ENCODE results near the gene HFE.

Gene HFE

DNA sequence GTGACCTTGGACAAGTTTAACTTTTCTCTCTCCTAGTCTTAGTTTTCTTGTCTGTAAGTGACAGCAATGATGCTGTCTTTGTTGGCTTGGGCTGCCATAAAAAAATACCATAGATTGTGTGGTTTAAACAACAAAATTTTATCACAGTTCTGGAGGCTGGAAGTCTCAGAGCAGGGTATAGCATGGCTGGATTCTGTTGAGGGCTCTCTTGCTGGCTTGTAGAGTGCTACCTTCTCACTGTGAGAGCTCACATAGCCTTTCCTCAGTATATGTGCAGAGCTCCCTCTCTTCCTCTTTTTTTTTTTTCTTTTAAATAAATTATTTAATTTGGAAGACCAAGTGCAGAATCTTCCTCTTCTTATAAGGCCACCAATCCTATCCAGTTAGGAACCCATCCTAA is 26.3 kb downstream of the HFE start:
- TF ChIP-seq EZH2phosphoT487 (conservative IDR thresholded peaks at IDR 0.05; ENCODE audit: low read length) = no peak
- TF ChIP-seq, protein P1, sequence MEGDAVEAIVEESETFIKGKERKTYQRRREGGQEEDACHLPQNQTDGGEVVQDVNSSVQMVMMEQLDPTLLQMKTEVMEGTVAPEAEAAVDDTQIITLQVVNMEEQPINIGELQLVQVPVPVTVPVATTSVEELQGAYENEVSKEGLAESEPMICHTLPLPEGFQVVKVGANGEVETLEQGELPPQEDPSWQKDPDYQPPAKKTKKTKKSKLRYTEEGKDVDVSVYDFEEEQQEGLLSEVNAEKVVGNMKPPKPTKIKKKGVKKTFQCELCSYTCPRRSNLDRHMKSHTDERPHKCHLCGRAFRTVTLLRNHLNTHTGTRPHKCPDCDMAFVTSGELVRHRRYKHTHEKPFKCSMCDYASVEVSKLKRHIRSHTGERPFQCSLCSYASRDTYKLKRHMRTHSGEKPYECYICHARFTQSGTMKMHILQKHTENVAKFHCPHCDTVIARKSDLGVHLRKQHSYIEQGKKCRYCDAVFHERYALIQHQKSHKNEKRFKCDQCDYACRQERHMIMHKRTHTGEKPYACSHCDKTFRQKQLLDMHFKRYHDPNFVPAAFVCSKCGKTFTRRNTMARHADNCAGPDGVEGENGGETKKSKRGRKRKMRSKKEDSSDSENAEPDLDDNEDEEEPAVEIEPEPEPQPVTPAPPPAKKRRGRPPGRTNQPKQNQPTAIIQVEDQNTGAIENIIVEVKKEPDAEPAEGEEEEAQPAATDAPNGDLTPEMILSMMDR (IDR thresholded peaks at IDR 0.05; ENCODE audit: insufficient read depth, low read length, poor library complexity, severe bottlenecking) = no peak
- no peaks in the 10 kb centered on the region for H3K9me3 ChIP-seq (ENCODE audit: insufficient read depth, low read length)
- H3K4me2 ChIP-seq (ENCODE audit: low read depth, low read length, poor library complexity, severe bottlenecking) = no peak overlapping the region
- no peaks in the 10 kb centered on the region for H3K36me3 ChIP-seq (ENCODE audit: low read length)
- no peaks in the 10 kb centered on the region for H3K27me3 ChIP-seq (ENCODE audit: low read length)
- H4K20me1 ChIP-seq (ENCODE audit: low read depth, low read length) = no peaks in the 10 kb centered on the region
- no peak overlapping the region for H3K27ac ChIP-seq (ENCODE audit: low read depth, low read length)
- H2AFZ ChIP-seq (ENCODE audit: low read depth, low read length, severe bottlenecking) = no peak overlapping the region
- no peak overlapping the region for H3K9ac ChIP-seq (ENCODE audit: low read length)
- no peaks in the 10 kb centered on the region for H3F3A ChIP-seq (ENCODE audit: insufficient read depth)
- H3K9me2 ChIP-seq (replicated peaks; ENCODE audit: insufficient read depth, low read length) = no peaks in the 10 kb centered on the region
- H3K79me2 ChIP-seq (ENCODE audit: insufficient read depth, low read length) = no peaks in the 10 kb centered on the region
- no peak overlapping the region for H3K4me3 ChIP-seq (ENCODE audit: insufficient read depth, low read length, poor library complexity, severe bottlenecking)

GRCh38 chr6:26115226-26115625 is 28.0 kb downstream of the HFE start:
- Histone ChIP-seq H2AFZ (ENCODE audit: low read depth, low read length, severe bottlenecking) (no peak overlapping the region), H3K4me2 (ENCODE audit: low read depth, low read length, poor library complexity, severe bottlenecking) (no peak overlapping the region), H3K27ac (ENCODE audit: low read depth, low read length) (no peak overlapping the region), H3K36me3 (ENCODE audit: low read length) (no peaks in the 10 kb centered on the region), H3K79me2 (ENCODE audit: insufficient read depth, low read length) (no peaks in the 10 kb centered on the region), H3F3A (ENCODE audit: insufficient read depth) (no peaks in the 10 kb centered on the region), H3K9me2 (replicated peaks; ENCODE audit: insufficient read depth, low read length) (no peaks in the 10 kb centered on the region), H3K27me3 (ENCODE audit: low read length) (no peaks in the 10 kb centered on the region), H3K4me3 (ENCODE audit: insufficient read depth, low read length, poor library complexity, severe bottlenecking) (no peak overlapping the region), H3K9me3 (ENCODE audit: insufficient read depth, low read length) (no peaks in the 10 kb centered on the region), H4K20me1 (ENCODE audit: low read depth, low read length) (no peaks in the 10 kb centered on the region), H3K9ac (ENCODE audit: low read length) (no peak overlapping the region)
- no peak for TF ChIP-seq EZH2phosphoT487 (conservative IDR thresholded peaks at IDR 0.05; ENCODE audit: low read length)
- TF ChIP-seq, protein P1 (IDR thresholded peaks at IDR 0.05; ENCODE audit: insufficient read depth, low read length, poor library complexity, severe bottlenecking) = no peak

DNA sequence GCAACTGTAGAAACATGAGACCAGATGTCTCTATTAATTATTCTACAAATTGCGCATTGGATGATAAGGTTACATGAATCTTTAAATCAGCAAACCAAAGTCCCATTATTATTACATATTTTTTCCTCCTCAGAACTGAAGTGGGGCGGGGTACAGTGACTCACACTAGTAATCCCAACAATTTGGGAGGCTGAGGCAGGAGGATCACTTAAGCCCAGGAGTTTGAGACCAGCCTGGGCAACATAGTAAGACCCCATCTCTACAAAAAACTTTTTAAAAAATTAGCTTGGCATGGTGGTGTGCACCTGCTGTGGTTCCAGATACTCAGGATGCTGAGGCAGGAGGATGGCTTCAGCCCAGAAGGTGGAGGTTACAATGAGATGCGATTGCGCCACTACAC is 29.0 kb downstream of the HFE start:
- TF ChIP-seq EZH2phosphoT487 (conservative IDR thresholded peaks at IDR 0.05; ENCODE audit: low read length) = no peak
- TF ChIP-seq, protein P1 (IDR thresholded peaks at IDR 0.05; ENCODE audit: insufficient read depth, low read length, poor library complexity, severe bottlenecking) = no peak
- no peak overlapping the region for H2AFZ ChIP-seq (ENCODE audit: low read depth, low read length, severe bottlenecking)
- no peaks in the 10 kb centered on the region for H3K79me2 ChIP-seq (ENCODE audit: insufficient read depth, low read length)
- no peaks in the 10 kb centered on the region for H3F3A ChIP-seq (ENCODE audit: insufficient read depth)
- H3K9me2 ChIP-seq (replicated peaks; ENCODE audit: insufficient read depth, low read length) = no peaks in the 10 kb centered on the region
- no peaks in the 10 kb centered on the region for H3K9me3 ChIP-seq (ENCODE audit: insufficient read depth, low read length)
- H4K20me1 ChIP-seq (ENCODE audit: low read depth, low read length) = no peaks in the 10 kb centered on the region
- no peak overlapping the region for H3K4me2 ChIP-seq (ENCODE audit: low read depth, low read length, poor library complexity, severe bottlenecking)
- H3K9ac ChIP-seq (ENCODE audit: low read length) = no peak overlapping the region
- no peak overlapping the region for H3K4me3 ChIP-seq (ENCODE audit: insufficient read depth, low read length, poor library complexity, severe bottlenecking)
- no peaks in the 10 kb centered on the region for H3K36me3 ChIP-seq (ENCODE audit: low read length)
- H3K27me3 ChIP-seq (ENCODE audit: low read length) = no peaks in the 10 kb centered on the region
- H3K27ac ChIP-seq (ENCODE audit: low read depth, low read length) = no peak overlapping the region

Measured in SU-DHL-6 (cell line).